GM18951 (cell line): ENCODE measurements around the gene PRRT1.
"Not testable (repeated sequence)": the region's sequence is repeated elsewhere in the genome, so short reads cannot be mapped to it uniquely, and the experiment has no call there.

Source experiments
- POLR2A ChIP-seq: IDR thresholded peaks from 4 replicates; pipeline ENCODE4 v1.6.1; 2011; ENCODE audit warnings: mild to moderate bottlenecking; ENCODE audit not compliant: insufficient read length, insufficient read depth; ENCODE audit errors: extremely low read depth
- in situ Hi-C: fragments of 300-500 bp; cut with MboI; formaldehyde crosslinking; loops from one replicate; pipeline ENCODE4 v1.12.0; 2022; ENCODE audit warnings: low sequenced_read_pairs, mixed read lengths, inconsistent platforms; ENCODE audit not compliant: unreplicated experiment

PRRT1 gene

GRCh38 chr6:32109114-32109764, 42.5 kb downstream of the PRRT1 start, which contains the start of gene TNXB:
Gene TNXB (minus strand): TSS chr6:32109338. CDS start chr6:32098198, 11,140 bp downstream.
- in situ Hi-C loops = no loop called here
- TF ChIP-seq POLR2A = no peak

- in situ Hi-C loops = no loop called here
- no peak for TF ChIP-seq POLR2A
These were observed 43.0 kb downstream of the PRRT1 start for GRCh38 chr6:32108727-32109113.

DNA sequence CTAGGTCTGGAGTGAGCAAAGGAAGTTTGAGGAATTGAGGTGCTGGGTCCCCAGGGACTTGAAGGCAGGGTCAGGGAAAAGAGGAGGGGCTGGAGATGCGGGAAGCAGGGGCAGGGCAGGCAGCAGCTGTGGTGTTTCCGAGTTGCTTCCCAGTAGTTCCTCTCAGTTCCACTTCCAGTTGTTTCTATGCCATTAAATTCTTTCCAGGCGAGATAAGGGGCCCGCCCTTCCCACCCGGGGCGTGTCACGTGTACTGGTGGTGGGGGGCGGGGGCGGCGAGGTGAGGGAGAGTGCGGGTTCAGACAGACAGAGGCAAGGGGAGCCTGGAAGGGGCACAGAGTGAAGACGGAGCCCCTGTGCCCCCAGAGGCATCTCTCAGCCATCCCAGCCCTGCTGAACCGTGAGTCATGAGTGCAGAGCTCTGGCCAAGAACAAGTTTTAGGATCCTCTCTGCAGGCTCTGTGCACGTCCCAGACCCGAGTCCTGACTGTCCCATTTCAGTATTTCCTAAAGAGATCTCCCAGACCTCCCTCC, 43.6 kb downstream of the PRRT1 start:
- no peak for TF ChIP-seq POLR2A
- in situ Hi-C loops = no loop called here

DNA sequence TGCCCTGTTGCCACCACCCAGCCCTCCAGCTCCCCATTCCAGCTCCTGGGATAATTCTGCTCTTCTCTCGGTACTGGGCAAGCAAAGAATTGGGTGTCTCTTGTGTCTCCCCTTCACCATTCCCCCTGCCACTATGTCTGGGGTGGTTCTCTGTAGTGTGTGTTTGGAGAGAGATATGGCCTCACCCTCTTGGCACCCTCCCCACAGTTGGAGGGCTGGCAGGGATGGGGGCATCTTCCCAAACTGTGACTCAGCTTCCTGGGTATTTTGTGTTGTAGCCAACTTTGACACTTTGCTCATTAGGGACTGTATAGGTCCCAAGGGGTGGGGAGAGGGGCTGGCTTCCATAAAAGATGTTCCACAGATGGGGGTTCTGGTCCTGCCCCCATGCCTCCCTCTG, 44.3 kb downstream of the PRRT1 start:
- in situ Hi-C loops = no loop called here
- TF ChIP-seq POLR2A = no peak

GRCh38 chr6:32105433-32105832, 46.3 kb downstream of the PRRT1 start:
- TF ChIP-seq POLR2A = no peak
- in situ Hi-C loops = no loop called here

GRCh38 chr6:32102255-32102654, 49.5 kb downstream of the PRRT1 start:
- in situ Hi-C loops = no loop called here
- no peak for TF ChIP-seq POLR2A

- in situ Hi-C loops = not testable (repeated sequence)
These were observed 51.5 kb downstream of the PRRT1 start for GRCh38 chr6:32100251-32100650.
